GM12878 (cell line): ENCODE measurements around the gene MIR17HG. TPM values are rescaled to one million over a fixed set of nuclear protein-coding genes. Genes with fewer than 3 reads are reported as not detected.

Source experiments
- ASH2L ChIP-seq: fragments of 300-600, 200-600 bp; sonication (generic); IDR thresholded peaks from 2 replicates; pipeline ENCODE4 v1.6.1; 2017; ENCODE audit warnings: low read depth, mild to moderate bottlenecking, borderline replicate concordance
- ATF7 ChIP-seq: fragments of 450-650 bp; IDR thresholded peaks from 2 replicates; pipeline ENCODE4 v1.6.1; 2016; ENCODE audit warnings: low read depth, mild to moderate bottlenecking
- IKZF2 ChIP-seq, 2 experiments: fragments of 450-650 bp; IDR thresholded peaks; 2 replicates each; pipeline ENCODE4 v1.6.1; 2017; ENCODE audit warnings: mild to moderate bottlenecking in 2 of 2, moderate library complexity in 2 of 2
- MEF2B ChIP-seq: fragments of 450-650 bp; IDR thresholded peaks from 2 replicates; pipeline ENCODE4 v1.6.1; 2018; ENCODE audit warnings: mild to moderate bottlenecking, moderate library complexity; ENCODE audit not compliant: partially characterized antibody, poor library complexity, severe bottlenecking
- MTA2 ChIP-seq: fragments of 450-650 bp; IDR thresholded peaks from 2 replicates; pipeline ENCODE4 v1.6.1; 2016; ENCODE audit warnings: low read depth, mild to moderate bottlenecking, moderate library complexity
- MXI1 ChIP-seq: fragments of 150-350 bp; IDR thresholded peaks from 2 replicates; pipeline ENCODE4 v1.6.1; 2011; ENCODE audit warnings: low read depth, mild to moderate bottlenecking, inconsistent platforms, low read length, improper control_type of control experiment
- PAX8 ChIP-seq: fragments of 450-650 bp; IDR thresholded peaks from 2 replicates; pipeline ENCODE4 v1.6.1; 2017; ENCODE audit warnings: mild to moderate bottlenecking, moderate library complexity
- POU2F2 ChIP-seq: IDR thresholded peaks from 3 replicates; pipeline ENCODE4 v1.6.1; 2011; ENCODE audit warnings: low read depth, mild to moderate bottlenecking, low read length, borderline replicate concordance
- RUNX3 ChIP-seq: IDR thresholded peaks from 2 replicates; pipeline ENCODE4 v1.6.1; 2012; ENCODE audit warnings: low read length, inconsistent platforms
- SMAD5 ChIP-seq: IDR thresholded peaks from 2 replicates; pipeline ENCODE4 v1.6.1; 2016; ENCODE audit warnings: antibody characterized with exemption, low read depth
- SRF ChIP-seq, 2 experiments: IDR thresholded peaks; 2 replicates each; pipeline ENCODE4 v1.6.1; 2011; ENCODE audit warnings: low read depth in 2 of 2, low read length in 2 of 2, mild to moderate bottlenecking in 1 of 2, moderate library complexity in 1 of 2
- ZNF24 ChIP-seq: fragments of 450-650 bp; IDR thresholded peaks from 2 replicates; pipeline ENCODE4 v1.6.1; 2017; ENCODE audit warnings: antibody characterized with exemption, mild to moderate bottlenecking
- polyA plus RNA-seq, 11 experiments: library from polyadenylated mRNA; depleted of rRNA in 4 of 11; unstranded in 6 of 11; stranded (reverse) in 5 of 11; fragments of >200 nt; fragmentation: Nextera tagmentation in 4 of 11; fragmentation: Illumina TruSeq in 1 of 11; extraction: Ambion mirVana in 4 of 11; extraction: Trizol in 1 of 11; gene quantifications; 1 replicate in 1 of 11; 2 replicates in 10 of 11; pipeline versions ENCODE4 v1.2.1 to v1.2.3, GENCODE V29; 2011 to 2016; ENCODE audit warnings: inconsistent platforms in 2 of 11, missing spikeins in 2 of 11, low read depth in 1 of 11
- total RNA-seq, 4 experiments: library from RNA; depleted of rRNA in 3 of 4; stranded (reverse); fragments of >200 nt in 3 of 4; fragmentation: Illumina TruSeq in 1 of 4; extraction: Trizol in 1 of 4; gene quantifications; 2 replicates each; pipeline versions ENCODE4 v1.2.1 to v1.2.3, GENCODE V29; 2013 to 2021
- TF ChIP-seq, protein P1 (sequence below): fragments of 150-350 bp; IDR thresholded peaks from 2 replicates; pipeline ENCODE4 v1.6.1; 2014; ENCODE audit warnings: mild to moderate bottlenecking, low read depth, low read length
- TF ChIP-seq, protein P2 (sequence below): IDR thresholded peaks from 2 replicates; pipeline ENCODE4 v1.6.1; 2011; ENCODE audit warnings: low read depth, low read length, improper control_type of control experiment, borderline replicate concordance
- TF ChIP-seq, protein P3 (sequence below): fragments of 450-650 bp; IDR thresholded peaks from 2 replicates; pipeline ENCODE4 v1.6.1; 2016; ENCODE audit warnings: mild to moderate bottlenecking
- TF ChIP-seq, protein P4 (sequence below): fragments of 450-650 bp; IDR thresholded peaks from 2 replicates; pipeline ENCODE4 v1.6.1; 2016; ENCODE audit warnings: mild to moderate bottlenecking
- TF ChIP-seq, protein P5 (sequence below): IDR thresholded peaks from 2 replicates; pipeline ENCODE4 v1.6.1; 2012; ENCODE audit warnings: low read depth, low read length, improper control_type of control experiment
- TF ChIP-seq, protein P6 (sequence below): fragments of 450-650 bp; IDR thresholded peaks from 2 replicates; pipeline ENCODE4 v1.6.1; 2017; ENCODE audit warnings: mild to moderate bottlenecking, low read depth, inconsistent platforms; ENCODE audit not compliant: poor library complexity, severe bottlenecking

MIR17HG gene
- total and polyA plus RNA-seq, 10 of the 15 experiments (the other 5 are each of a cell fraction or from before 2014, with no cell fraction given), result 4.4 to 37.7 (median 15.1) TPM

DNA sequence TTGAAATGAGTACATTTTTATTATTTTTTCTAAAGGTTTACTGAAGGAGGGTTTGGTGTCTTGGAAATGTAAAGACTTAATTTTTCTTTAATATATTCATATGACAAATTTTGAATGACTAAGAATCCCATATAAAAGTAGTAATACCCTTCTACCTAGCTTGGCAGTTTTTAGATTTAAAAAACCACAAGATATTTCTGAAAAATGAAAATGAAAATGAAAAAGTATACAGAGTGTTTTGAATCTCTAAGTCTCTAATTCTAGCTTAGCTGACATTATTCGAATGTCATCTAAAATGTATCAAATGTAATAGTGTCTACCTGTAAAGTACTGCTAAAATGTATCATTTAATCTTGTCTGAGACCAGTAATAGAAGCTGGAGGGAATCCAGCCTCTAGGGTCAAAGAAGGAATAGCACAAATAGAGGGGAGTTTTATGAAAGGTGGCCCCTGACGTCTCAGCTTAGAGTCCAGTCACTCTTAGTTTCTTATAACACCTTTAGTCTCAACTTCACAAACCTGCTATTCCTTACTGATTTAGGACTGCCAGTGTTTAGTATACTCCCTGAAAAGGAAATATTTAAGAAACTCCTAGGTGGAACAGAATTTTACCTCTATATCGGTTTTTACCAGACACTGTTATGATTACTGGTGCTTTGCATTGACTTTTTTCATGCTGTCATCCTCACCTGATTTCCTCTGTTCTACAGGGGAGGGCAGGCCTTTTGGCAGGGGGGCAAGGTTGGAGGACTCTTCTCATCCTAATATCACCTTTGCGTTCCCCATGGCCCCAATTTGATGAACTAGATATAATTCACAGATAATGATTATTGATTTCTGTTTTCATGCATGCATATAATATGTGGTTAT lies 16.2 kb upstream of the MIR17HG start (continued):
- TF ChIP-seq, protein P1, sequence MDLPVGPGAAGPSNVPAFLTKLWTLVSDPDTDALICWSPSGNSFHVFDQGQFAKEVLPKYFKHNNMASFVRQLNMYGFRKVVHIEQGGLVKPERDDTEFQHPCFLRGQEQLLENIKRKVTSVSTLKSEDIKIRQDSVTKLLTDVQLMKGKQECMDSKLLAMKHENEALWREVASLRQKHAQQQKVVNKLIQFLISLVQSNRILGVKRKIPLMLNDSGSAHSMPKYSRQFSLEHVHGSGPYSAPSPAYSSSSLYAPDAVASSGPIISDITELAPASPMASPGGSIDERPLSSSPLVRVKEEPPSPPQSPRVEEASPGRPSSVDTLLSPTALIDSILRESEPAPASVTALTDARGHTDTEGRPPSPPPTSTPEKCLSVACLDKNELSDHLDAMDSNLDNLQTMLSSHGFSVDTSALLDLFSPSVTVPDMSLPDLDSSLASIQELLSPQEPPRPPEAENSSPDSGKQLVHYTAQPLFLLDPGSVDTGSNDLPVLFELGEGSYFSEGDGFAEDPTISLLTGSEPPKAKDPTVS, result no peak
- TF ChIP-seq, protein P2, sequence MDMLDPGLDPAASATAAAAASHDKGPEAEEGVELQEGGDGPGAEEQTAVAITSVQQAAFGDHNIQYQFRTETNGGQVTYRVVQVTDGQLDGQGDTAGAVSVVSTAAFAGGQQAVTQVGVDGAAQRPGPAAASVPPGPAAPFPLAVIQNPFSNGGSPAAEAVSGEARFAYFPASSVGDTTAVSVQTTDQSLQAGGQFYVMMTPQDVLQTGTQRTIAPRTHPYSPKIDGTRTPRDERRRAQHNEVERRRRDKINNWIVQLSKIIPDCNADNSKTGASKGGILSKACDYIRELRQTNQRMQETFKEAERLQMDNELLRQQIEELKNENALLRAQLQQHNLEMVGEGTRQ, result no peak
- 0 out of 2 replicates have a peak, but pooled peaks have one; percentile 64 for TF ChIP-seq ASH2L
- TF ChIP-seq ZNF24, result no peak
- TF ChIP-seq RUNX3, result peak; percentile 21; the same call in 1 of the 2 replicates
- TF ChIP-seq, protein P3, sequence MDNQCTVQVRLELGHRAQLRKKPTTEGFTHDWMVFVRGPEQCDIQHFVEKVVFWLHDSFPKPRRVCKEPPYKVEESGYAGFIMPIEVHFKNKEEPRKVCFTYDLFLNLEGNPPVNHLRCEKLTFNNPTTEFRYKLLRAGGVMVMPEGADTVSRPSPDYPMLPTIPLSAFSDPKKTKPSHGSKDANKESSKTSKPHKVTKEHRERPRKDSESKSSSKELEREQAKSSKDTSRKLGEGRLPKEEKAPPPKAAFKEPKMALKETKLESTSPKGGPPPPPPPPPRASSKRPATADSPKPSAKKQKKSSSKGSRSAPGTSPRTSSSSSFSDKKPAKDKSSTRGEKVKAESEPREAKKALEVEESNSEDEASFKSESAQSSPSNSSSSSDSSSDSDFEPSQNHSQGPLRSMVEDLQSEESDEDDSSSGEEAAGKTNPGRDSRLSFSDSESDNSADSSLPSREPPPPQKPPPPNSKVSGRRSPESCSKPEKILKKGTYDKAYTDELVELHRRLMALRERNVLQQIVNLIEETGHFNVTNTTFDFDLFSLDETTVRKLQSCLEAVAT, result no peak
- TF ChIP-seq IKZF2 (IDR thresholded peaks at IDR 0.05), result no peak; a peak in 1 of 4 replicates
- 0 out of 2 replicates have a peak, but pooled peaks have one; percentile 28 for TF ChIP-seq MTA2
- TF ChIP-seq SMAD5, result no peak
- no peak for TF ChIP-seq MEF2B
- TF ChIP-seq, protein P4, sequence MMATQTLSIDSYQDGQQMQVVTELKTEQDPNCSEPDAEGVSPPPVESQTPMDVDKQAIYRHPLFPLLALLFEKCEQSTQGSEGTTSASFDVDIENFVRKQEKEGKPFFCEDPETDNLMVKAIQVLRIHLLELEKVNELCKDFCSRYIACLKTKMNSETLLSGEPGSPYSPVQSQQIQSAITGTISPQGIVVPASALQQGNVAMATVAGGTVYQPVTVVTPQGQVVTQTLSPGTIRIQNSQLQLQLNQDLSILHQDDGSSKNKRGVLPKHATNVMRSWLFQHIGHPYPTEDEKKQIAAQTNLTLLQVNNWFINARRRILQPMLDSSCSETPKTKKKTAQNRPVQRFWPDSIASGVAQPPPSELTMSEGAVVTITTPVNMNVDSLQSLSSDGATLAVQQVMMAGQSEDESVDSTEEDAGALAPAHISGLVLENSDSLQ, result peak; percentile 18; the same call in 1 of the 2 replicates
- no peak for TF ChIP-seq POU2F2
- TF ChIP-seq, protein P5, sequence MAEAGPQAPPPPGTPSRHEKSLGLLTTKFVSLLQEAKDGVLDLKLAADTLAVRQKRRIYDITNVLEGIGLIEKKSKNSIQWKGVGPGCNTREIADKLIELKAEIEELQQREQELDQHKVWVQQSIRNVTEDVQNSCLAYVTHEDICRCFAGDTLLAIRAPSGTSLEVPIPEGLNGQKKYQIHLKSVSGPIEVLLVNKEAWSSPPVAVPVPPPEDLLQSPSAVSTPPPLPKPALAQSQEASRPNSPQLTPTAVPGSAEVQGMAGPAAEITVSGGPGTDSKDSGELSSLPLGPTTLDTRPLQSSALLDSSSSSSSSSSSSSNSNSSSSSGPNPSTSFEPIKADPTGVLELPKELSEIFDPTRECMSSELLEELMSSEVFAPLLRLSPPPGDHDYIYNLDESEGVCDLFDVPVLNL, result no peak
- TF ChIP-seq PAX8, result no peak
- no peak for TF ChIP-seq SRF (IDR thresholded peaks at IDR 0.05; ENCODE audit: low read depth in 2 of 2, low read length in 2 of 2)
- no peak for TF ChIP-seq MXI1
- TF ChIP-seq, protein P6, sequence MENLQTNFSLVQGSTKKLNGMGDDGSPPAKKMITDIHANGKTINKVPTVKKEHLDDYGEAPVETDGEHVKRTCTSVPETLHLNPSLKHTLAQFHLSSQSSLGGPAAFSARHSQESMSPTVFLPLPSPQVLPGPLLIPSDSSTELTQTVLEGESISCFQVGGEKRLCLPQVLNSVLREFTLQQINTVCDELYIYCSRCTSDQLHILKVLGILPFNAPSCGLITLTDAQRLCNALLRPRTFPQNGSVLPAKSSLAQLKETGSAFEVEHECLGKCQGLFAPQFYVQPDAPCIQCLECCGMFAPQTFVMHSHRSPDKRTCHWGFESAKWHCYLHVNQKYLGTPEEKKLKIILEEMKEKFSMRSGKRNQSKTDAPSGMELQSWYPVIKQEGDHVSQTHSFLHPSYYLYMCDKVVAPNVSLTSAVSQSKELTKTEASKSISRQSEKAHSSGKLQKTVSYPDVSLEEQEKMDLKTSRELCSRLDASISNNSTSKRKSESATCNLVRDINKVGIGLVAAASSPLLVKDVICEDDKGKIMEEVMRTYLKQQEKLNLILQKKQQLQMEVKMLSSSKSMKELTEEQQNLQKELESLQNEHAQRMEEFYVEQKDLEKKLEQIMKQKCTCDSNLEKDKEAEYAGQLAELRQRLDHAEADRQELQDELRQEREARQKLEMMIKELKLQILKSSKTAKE, result peak; percentile 17
- TF ChIP-seq ATF7, result 0 out of 2 replicates have a peak, but pooled peaks have one; percentile 27
